HG03108 (cell line): Measurements from ENCODE around the gene GOLGA6L7.
"Not testable (repeated sequence)": the region's sequence is repeated elsewhere in the genome, so short reads cannot be mapped to it uniquely, and the experiment has no call there.

Experiments
- ATAC-seq: cut with Tn5 transposase; IDR thresholded peaks from one replicate; pipeline ENCODE4 v1.9.1; 2021; ENCODE audit warnings: moderate library complexity; ENCODE audit not compliant: unreplicated experiment

The GOLGA6L7 gene, protein sequence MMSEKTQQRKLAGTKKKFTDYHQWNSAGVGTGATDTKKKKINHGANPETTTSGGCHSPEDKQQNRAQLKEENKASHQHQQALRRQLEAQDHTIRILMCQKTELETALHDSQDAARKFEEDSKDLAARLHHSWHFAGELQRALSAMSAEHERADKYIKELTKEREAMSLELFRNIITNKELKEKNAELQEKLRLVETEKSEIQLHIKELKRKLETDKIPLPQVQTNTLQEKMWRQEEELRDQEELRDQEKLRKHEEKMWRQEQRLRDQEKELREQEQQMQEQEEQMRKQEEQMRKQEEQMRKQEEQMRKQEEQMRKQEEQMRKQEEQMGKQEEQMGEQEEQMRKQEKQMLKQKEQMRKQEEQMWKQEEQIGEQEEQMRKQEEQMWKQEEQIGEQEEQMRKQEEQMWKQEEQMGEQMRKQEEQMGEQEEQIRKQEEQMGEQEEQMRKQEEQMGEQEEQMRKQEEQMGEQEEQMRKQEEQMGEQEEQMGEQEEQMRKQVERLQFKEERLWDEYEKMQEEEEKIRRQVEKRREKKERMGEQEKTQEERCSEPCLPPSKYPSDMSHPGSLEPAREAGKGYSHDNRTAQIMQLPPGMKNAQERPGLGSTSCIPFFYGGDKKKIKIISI

DNA sequence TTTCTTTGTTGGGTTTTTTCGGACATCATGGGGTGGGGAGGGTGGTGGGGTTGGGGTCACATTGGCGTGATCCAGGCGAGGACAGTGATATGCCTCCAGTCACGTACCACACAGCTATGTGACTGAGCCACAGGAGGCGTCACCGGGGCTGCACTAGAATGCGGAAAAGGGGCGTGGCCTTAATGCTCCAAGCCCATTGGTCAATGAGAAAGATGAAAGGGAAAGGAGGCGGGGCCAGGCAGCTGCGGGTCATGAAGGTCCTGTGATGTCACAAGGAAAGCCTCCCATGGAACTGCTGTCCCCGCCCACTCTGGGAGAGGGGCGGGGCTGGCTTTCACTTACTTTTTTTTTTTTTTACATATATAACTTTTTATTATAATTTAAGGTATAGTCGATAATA, at the start of gene GOLGA6L7:
TSS of gene GOLGA6L7 (minus strand) at position 124 of the 400 bp plus-strand sequence. CDS start at position 29, 95 bp downstream.
- ATAC-seq = not testable (repeated sequence)

DNA sequence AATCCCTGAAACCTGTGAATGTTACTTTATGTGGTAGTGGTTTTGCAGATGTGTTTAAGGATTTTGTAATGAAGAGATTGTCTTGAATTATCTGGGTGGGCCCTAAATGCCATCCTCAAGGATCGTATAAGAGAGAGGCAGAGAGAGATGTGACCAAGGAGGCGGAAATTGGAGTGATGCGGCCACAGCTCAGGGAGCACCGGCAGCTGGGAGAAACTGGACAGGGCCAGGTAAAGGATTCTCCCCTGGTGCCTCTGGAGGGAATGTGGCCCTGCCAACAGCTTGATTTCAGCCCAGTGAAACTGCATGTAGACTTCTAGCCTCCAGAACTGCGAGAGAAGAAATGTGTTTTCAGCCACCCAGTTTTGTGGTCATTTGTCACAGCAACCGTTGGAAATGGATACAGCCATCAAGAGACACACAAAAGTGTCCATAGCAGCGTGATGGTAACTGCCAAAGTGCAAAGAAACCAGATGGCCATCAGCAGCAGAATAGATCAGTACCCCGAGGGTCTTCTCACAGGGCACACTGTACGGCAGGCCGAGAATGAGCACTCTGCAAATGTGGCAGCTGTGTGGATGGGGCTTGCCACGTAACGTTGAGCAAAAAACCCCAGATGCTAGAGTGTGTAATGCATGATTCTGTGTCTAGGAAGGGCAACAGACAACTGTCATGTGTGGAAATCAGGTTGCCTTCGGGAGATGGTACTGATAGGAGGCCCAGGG, 49.6 kb upstream of the GOLGA6L7 start:
- ATAC-seq = no peak

DNA sequence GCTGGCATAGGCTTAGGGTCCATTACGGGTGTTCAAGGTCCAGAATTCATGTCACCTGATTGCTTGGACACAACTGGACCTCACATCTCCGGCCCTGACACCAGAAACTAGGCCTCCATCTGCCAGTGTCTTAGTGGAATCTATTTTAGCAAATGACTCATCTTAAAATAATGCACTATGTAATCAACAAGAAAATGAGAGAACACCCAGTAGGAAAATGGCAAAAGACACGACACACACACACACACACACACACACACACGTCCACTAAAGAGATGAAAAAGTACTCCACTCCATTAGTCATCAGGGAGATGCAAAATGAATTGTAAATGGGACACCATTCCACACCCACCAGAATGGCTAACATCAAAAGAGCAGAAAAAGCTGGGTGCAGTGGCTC, 48.5 kb upstream of the GOLGA6L7 start:
- no peak for ATAC-seq

DNA sequence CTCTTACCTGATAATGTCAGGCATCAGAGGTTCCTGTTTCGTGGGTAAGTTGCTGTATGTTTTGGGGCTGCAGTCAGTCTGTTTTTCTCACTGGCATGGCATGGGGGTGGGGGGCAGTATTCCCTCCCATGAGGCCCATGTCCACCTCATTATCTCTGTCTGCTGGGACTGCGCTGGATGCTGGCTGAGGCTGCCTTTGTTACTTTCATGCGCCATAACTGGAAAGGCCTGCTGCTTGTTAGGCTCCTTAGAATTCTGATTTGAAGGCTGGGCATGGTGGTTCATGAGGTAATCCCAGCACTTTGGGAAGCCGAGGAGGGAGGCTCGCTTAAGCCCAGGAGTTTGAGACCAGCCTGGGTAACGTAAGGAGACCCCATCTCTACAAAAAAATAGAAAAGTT, 47.1 kb upstream of the GOLGA6L7 start:
- no peak for ATAC-seq

DNA sequence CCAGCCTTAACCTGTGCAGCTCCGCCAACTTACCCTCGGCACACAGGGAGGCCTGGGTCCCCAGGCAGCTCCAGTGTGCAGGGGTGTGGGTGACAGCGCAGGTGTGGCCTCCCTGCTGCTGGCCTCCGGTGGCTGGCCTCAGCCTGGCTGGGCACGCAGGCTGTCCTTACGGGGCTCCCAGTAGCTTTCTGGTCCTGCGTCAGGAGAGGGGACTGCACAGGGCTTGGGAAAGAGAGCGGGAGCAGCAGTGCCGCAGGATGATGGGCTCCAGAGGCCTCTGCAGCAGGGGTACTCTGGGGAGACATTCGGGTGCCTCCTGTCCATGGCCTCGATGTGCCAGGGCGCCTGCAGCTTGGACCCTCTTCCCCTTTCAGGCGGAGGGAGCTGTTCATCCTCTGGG, 46.7 kb upstream of the GOLGA6L7 start:
- ATAC-seq = no peak

DNA sequence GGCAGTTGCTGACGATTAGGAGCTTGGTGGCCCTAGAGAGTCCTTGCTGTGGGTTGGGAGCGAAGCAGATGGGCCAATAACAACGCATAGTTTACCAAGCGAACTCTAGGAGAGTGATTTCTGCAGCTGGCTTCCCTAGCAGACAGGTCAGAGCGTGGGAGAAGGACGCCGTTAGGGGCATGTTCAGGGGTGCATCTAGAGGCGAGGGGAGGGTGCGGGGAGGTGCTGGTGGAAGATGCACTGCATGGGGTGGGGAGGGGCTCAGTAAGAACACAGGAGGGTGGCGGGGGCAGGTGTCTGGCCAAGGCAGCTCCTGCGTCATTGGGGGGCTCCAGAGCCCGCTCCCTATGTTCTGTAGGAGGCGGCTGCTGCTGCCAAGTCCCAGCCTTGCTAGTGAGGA, 46.2 kb upstream of the GOLGA6L7 start:
- no peak for ATAC-seq

DNA sequence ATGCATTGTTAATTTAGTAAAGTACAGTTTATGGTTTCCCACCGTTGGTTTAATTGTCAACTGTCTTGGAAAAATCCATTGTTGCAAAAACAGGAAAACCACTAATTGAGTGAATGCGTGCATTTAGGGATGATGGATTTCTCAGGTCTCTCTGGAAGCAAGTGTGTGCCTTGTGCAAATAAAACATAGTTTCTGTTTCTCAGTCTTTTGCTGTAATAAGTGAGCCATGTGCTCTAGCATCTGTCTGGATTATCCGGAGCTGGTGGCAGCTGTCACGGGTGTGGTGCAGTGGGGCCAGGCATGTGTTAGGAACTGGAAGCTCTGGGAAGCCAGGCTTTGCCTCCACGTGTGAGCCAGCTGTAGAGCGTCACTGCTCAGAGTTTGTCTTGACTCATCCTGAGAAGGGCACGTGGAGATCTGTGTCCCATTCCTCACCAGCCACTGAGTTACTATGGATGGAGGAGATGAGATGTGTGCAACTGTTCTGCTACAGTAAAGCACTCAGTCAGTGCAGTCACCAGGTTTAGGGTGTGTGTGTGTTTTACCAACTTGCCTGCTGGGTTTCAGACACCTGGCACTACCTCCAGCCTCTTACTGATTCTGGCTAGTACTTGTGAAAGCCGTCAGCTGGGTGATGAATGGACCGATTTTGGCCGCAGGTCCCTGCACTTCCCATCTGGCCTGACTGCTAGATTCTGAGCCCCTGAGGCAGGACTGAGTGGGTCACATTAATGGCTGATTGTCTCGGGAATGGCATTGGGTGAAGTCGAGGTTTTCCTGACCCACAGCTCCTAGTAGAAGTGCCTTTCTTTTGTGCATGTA, 44.6 kb upstream of the GOLGA6L7 start:
- no peak for ATAC-seq

DNA sequence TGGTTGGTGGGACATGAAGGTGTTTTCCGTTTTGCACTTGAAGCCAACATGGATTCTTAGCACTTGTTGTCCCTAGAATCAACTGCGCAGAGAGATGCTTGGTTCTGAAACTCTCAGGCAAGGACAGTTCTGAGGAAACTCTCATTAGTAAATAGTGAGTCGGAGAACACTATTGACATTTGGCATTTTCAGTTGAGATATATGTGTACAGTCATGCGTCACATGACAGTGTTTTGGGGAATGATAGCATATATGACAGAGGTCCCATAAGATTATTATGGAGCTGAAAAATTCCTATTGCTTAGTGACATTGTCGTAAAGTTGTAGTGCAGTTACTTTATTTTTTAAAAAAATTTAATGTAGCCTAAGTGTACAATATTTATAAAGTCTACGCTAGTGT, 43.1 kb upstream of the GOLGA6L7 start:
- ATAC-seq = no peak

DNA sequence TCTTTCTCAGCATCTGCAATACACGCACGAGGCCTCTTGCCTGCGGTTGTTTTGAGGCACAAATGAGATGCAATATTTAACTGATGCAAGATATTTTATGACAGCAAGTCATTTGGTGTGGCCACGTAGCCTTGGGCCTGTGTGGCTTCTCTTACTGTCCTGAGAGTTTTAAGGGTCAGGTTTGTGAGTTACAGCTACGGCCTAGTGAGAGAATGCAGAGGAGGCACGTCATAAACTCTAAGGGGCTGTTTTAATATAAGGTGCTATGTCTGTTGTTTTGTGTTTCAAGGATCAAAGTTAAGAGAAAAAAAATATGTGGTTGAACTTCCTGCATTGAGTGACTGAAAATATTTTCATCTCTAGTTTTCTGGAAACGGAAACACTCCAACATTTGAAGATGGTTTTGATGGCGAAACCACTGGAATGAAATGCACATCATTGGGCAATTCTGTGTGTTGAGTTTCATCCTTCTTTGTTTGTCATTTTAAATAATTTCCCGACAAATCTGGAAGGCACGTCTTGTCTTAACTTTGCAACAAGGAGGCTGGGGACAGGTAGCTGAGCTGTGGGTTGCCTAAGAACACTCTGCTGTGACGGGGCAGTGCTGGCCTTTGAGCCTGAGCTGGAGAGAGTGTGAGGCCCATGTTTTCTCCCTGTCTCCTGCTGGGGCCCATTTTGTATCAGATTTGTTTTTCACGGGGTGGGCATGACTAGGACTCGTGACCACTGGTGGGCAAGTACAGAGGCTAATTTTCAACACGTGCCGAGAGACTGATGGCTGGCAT, 42.5 kb upstream of the GOLGA6L7 start:
- no peak for ATAC-seq

DNA sequence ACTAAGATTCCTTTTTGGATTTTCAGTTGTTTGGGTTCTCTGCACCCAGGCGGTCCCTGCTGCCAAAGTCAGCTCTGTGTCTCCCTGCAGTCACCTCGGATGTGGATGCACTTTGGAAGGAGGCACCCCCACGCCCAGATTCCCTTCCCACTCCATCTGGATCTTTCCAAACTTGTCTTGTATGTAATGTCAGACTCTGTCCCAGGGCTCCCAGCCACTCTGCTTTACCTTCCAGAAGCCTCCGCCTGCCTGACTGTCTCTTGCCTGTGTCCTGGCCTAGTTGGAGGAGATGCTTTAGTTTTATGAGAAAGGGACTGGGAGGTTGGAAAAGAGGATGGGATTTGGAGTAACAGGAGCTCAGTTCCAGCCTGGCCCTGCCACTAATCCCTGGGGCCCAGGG, 41.8 kb upstream of the GOLGA6L7 start:
- not testable (repeated sequence) for ATAC-seq

DNA sequence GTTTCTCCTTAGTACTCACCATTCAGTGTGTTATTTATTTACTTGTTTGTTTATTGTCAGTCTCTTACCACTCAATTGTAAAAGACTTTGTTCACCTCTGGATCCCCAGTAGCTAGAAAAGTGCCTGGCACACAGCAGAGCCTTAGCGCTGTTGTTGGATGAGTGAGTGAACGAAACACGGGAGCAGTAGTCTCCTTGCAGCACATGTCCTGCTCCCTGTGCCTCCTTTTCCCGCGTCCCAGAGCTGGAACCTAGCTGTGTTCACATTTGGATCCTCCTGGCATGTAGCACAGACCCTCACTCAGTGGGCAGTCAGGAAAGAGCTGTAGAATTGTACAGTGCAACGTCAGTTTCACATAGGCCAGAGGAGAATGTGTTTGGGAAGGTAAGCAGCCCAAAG, 41.4 kb upstream of the GOLGA6L7 start:
- not testable (repeated sequence) for ATAC-seq

DNA sequence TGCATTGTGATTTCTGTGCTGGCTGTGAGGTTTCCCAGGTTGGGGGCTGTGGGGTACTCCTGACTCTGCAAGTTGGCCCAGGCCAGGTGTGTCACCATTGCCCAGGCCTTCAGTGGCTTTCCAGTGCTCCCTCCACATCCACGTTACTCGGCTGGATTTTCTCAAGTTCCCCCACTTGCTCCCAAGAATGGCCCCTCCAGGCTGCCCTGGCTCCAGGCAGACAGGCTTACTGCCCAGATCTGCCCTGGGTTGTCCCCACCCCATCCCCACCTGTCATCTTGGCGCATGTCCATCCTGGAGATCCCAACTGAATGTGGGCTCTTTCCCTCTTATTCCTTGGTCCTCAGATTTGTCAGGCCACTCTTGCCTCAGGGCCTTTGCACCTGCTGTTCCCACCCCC, 40.9 kb upstream of the GOLGA6L7 start:
- no peak for ATAC-seq

DNA sequence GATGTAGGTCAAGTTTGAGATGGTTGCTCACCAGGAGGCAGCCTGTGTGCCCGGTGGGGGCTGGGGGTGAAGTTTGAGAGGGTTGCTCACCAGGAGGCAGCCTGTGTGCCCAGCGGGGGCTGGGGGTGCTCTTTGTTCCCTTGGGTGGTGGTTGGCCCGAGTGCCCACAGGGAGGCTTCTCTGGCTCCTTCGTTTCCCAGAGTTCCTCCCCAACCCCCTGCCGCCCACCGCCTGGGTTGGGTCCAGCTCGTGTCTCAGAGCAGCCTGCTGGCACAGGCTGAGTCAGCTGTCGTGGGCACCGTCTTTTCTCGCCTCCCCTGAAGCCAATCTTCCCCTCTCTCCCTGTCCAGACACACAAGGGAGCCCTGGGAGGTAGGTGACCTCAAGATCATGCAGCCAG, 40.5 kb upstream of the GOLGA6L7 start:
- ATAC-seq = no peak

DNA sequence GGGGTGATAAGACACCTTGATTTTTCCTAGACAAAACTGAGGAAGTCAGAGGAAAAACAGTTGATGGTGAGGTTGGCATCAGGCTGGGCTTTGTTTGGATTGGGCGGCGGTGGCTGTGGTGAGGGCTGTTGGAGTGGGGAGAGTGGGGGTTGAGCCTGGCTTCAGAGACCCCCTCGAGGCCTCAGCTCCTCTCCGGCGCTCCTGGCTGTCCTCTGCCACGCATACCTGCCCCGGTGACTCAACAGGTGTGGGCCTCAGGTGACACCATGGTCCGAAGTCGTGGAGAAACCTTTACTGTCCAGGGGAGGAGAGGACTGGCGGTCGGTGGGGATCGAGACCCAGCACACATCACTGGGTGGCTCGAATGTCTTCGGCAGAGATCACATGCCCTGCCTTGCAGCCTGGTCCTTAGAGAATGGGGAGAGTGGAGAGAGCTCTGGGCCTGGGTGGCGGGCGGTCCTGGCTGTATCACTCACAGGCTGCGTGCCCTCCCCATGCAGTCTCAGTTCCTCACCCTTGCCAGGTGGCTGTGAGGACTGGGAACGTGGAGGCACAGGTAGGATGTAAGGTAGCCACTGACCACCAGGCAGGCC, 40.0 kb upstream of the GOLGA6L7 start:
- no peak for ATAC-seq

DNA sequence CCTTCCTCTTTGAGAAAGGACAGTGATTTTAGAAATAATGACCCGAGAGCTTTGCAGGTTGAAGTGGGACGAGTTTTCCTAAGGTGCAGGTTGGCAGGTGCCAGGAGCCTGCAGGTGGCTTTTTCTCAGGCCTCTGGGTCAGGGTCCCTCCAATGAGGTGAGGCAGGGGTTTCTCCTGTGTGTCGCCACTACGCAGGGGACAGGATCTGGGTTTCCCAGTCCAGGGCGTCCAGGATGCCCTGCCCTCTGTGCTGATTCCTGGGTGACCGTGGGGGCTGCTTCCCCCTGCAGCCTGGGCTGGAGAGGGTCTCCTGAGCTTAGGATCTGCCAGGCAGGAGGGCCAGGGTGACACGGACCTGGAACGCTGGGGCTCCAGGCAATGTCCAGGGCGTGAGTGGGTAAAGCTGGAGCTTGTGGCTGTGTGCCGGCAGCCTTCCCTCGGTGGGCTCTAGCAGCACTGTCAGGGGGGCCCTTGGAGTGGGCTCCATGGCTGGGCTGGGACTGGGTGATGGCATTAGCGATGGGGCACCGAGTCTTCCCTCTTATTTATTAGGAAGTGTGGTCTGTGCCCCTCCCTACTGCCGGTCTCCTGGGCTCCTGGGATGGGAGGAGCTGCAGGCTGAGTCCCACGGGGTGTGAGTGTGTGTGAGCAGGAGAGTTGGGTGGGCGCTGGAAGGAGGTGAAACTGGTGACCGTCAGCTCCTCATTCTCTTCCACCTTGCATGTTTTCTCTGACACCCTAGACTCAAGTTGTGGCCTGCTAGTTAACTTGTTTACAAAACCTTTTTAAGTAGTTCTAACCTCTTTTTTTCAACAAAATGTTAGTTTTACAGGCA, 39.1 kb upstream of the GOLGA6L7 start:
- no peak for ATAC-seq

DNA sequence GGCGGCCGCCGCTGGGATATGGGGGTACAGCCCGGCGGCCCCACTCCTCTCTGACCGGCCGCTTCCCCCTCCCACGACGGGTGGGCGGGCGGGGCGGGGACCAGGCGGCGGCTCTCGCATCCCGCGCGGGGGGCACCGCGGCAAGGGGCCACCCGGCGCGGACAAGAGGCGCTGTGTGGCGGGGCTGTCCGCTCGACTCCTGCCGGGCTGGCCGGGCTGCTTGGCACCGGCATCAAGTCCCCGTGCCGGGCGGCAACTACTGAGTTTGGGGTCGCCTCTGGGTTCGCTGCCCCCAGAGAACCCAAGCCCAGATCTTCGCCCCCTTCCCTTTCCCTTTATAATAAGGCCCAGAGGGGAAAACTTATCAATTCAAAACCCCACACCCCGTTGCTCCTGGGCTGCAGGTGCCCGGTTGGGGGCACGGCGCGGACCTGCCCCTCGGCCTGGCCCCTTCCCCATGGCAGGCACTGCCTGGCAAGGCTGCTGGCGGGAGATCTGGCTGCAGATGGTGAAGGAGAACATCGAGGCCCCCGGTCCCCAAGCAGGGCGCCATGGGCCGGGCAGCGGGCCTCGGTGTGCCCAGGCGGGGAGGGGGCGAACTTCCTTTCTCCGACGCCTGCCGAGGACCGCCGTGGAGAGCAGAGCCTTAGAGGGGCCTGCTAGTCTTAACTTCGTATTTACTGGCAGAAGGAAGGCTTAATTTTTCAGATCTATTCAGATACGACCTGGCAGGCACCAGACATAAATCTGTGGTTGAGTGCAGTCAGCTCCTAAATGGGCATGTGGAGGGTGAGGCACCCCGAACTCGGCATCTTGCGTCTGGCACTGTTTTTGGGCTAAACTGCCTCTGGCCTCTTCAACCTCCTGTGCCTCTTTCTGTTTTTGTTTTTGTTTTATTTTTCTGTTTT, 38.2 kb upstream of the GOLGA6L7 start:
- no peak for ATAC-seq

DNA sequence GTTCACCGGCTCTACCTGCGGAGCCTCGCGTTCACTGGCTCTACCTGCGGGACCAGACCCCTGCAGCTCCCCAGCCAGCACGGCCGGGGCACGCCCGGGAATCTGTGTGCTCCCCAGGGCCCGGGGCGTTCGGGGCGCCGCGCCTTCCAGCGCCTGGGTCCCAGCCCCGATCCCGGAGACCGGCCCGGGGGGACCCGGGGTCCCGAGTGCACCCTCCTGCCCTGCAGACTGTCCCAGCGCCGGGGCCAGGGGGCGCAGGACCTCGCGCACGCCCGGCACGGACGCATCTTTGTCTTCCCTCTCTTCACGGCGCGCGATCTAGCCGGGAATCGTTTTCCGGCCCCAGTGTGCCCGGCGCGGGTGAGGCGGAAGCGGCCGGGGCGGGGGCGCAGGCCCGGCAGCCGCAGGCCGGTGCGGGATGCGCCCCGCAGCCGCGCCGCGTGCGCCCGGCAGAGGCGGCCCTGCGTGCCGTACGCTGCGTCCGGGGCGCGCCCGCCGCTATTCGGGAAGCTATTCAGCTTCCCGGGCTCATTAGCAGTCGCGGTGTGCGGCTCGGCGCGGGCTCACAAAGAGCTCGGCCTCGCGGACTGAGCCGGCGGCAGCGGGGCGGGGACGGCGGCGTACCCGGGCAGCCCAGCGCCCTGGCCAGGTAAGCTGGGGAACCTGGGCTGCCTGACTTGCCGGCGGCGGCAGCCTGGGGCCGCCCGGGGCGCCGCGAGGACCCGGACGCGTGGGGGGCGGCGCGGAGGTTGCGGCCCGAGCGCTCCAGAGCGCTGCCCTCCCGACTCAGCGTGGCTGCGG, 37.4 kb upstream of the GOLGA6L7 start, which contains the start of gene APBA2:
TSS of gene APBA2 (plus strand) at position 345 of the 801 bp plus-strand sequence. CDS start 167,911 bp downstream, outside the sequence.
- ATAC-seq = no peak
